ENCODE data around the gene NR1I3. TPM values are rescaled to one million over a fixed set of nuclear protein-coding genes. Genes with fewer than 3 reads are reported as not detected.
"Not testable (repeated sequence)": the region's sequence is repeated elsewhere in the genome, so short reads cannot be mapped to it uniquely, and the experiment has no call there.

NR1I3 gene, protein sequence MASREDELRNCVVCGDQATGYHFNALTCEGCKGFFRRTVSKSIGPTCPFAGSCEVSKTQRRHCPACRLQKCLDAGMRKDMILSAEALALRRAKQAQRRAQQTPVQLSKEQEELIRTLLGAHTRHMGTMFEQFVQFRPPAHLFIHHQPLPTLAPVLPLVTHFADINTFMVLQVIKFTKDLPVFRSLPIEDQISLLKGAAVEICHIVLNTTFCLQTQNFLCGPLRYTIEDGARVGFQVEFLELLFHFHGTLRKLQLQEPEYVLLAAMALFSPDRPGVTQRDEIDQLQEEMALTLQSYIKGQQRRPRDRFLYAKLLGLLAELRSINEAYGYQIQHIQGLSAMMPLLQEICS
- total RNA-seq = not detected
- long read RNA-seq = 0 reads

DNA sequence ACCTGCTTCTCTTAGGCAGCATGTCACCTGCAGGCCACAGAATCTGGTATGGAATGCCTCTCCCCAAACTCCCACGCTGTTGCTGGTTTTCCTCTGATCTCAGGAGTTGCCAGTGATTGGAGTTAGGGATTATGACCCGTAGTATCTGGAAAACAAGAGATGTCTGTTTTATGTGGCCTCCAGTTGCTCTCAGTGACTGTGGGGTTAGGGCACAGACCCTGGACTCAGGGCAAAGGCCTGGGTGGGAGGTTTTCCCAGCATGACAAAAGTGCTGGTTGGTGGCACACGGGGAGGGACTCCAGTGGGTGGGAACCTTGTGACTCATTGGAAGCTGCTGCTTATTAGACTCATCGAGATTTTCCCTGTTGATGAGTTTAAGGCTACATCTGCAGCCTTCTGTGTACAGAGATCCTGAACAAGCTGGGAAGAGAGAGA is at the start of gene NR1I3:
TSS of gene NR1I3 (minus strand) at position 165 of the 435 bp plus-strand sequence. CDS start 1,638 bp downstream, outside the sequence.
- no peak for ATAC-seq
- DNase-seq = no peak
- intact Hi-C loops (cut with DNase I) = loop anchor here in 1 of 2 donors (10.0 kb wide), 1 partner anchor 47 kb away; no protein-coding TSS in a partner anchor

DNA sequence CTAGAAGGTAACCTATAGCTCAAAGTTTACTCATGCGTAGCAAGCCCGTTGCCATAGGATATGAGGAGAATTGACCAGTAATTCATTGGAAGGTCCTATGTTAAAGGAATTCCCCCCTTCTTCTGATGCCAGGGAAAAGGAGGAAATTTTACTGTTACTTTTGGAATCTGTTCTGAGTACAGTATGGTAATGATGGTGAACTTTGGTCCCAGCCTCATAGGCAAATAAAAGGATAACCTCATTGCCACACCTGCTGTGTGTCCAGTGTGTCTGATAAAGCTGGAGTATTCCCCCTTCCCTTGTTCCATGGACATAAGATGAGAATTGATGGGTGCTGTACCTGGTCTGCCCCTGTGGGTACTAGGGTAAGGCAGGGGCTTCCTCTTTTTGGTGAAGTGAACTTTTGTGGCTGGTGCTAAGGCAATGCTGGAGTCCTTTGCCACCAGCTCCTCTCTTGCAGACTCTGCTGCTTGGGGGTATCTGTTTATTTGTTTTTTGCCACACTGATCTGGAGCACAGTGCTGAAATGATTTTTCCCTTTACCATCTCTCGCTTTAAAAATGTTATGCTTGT is 49.6 kb upstream of the NR1I3 start:
- ATAC-seq = no peak
- no peak for DNase-seq
- intact Hi-C loops (cut with DNase I) = loop anchor here in 1 of 2 donors (10.0 kb wide), 1 partner anchor 53 kb away; the partner anchor contains the start of gene NR1I3

DNA sequence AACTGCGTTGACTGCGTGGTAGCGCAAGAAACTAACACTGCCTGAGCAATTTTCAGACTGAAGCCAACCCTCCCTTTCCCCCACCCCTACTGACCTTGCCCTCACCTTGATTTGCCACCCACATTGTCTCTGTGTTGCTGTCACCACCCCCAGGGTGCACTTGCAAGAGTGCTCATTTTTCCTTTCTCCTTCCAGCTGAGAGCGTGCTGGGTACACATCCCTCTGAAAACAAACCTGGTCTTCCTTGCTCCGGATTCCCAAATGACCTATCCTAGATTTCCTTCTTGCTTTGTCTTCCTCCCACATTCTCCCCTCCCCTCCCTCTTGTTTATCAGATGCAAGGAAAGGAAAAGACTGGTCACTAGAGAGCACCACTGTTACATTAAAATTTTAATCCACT is 47.5 kb upstream of the NR1I3 start:
- ATAC-seq = no peak
- intact Hi-C loops (cut with DNase I) = loop anchor here in 1 of 2 donors (10.0 kb wide), 1 partner anchor 51 kb away; the partner anchor contains the start of gene NR1I3
- no peak for DNase-seq

DNA sequence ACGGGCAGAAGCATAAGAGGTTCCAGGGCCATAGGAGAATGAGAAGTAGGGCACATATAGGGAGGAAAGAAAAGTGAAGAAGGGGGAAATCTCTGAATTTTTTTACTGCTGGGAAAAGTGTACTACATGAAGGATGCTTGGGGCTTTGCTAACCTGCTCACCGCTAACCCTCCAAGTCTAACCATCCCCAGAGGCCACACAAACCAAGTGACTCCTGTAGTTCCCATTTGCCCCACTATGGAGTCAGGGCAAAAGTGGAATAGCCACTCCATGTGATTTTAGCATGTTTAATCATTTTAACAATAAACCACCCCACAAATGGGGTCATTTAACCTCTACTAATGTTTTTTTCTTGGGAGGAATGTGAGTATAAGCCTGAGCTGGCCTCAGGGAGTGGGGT is 47.1 kb upstream of the NR1I3 start:
- DNase-seq (no peak), ATAC-seq (no peak)
- intact Hi-C loops (cut with DNase I) = loop anchor here in 1 of 2 donors (10.0 kb wide), 1 partner anchor 50 kb away; the partner anchor contains the start of gene NR1I3

DNA sequence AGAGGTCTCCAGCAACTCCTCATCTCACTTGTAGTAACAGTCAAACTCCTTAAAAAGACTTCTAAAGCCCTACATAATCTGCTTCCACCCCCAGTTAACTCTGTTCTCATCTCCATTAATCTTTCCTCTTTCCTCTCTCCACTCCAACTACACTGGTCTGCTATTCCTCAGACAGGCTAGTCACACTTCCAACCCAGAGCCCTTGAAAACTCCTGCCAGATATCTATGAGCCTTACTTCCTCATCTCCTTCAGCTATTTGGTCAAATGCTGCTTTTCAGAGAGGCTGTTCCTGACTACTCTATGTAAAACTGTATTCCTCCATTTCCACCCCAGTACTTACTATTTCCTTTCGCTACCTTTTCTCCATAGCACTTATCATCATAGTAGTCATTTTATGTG is 45.0 kb upstream of the NR1I3 start:
- intact Hi-C loops (cut with DNase I) = loop anchor here in 1 of 2 donors (10.0 kb wide), 1 partner anchor 48 kb away; the partner anchor contains the start of gene NR1I3

DNA sequence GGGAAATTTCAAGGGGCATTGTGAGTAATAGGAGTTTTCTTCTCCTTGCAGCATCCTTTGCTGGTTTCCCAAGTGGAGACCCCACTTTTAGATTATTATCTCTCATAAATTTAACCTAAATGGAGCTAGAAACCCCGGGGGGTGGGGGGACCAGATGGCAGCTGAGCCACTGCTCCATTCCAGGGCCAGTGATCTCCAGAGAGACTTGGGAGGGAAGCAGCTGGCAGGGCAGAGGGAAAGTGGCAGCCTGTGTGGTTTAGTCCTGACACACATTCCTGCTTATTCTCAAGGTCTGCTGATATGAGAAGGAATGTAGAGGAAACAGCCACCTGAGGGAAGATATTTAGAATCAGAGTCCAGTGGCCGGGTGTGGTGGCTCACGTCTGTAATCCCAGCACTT is 36.9 kb upstream of the NR1I3 start:
- no peak for DNase-seq
- intact Hi-C loops (cut with DNase I) = no loop called here
- ATAC-seq = no peak

More for the DNA sequence above, 45.0 kb upstream of the NR1I3 start:
- ATAC-seq = no peak
- DNase-seq = no peak

DNA sequence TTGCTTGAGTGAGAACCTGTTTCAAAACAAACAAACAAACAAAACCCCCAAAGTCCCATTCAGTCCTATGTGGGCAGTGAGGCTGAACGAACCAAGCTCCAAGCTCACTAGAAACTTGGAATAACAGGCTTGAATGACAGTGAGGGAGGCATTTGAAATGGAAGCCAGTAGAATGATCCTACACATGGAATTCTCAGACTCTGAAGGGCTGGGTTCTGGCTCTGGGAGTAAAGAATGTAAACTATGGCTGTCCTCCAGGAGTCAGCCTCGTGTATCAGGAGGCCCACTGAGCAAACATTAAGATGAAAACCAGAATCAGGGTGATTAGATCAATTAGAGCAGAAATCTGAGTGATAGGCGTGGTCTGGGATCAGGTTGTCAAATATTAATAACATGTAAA is 35.4 kb upstream of the NR1I3 start:
- no peak for ATAC-seq
- intact Hi-C loops (cut with DNase I) = no loop called here
- no peak for DNase-seq

DNA sequence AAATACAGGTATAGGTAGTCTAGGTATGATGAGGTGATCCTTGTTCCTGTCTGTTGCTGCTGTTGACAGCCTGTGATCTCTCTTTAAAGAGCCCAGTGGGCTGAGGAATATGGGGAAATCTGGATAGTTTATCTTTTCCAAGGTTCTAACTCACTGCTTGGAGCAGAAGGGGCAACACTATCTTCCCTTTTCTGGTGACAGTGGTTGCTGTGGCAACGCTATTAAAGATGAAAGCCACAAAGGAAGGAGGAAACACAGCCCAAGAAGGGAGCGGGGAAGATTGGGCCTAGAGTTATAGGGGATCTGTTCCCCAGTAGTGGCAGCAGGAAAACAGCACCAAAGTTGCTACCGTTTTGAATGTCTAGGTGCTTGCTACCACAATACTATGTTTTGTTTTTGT is 29.3 kb upstream of the NR1I3 start:
- DNase-seq (no peak), ATAC-seq (no peak)
- intact Hi-C loops (cut with DNase I) = no loop called here

DNA sequence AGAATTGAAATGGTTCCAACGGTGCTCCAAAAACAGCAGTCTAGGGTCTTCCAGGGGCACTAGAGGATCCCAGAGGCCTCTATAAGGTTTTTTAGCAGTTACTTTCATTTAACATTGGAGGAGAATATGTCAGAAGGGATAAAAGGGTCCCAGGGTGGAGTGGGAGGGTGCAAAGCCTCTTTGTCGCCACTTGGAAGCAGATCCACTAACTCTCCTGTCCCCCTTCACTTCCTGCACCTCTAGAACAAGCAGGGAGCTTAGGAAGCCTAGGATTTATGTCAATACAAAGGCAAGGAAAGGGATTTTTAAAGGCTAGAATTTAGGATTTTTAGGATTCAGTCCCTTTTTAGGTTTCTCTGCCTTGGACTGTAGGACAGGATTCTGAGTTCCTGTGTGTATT is 28.8 kb upstream of the NR1I3 start:
- ATAC-seq (no peak), DNase-seq (no peak)
- intact Hi-C loops (cut with DNase I) = no loop called here

DNA sequence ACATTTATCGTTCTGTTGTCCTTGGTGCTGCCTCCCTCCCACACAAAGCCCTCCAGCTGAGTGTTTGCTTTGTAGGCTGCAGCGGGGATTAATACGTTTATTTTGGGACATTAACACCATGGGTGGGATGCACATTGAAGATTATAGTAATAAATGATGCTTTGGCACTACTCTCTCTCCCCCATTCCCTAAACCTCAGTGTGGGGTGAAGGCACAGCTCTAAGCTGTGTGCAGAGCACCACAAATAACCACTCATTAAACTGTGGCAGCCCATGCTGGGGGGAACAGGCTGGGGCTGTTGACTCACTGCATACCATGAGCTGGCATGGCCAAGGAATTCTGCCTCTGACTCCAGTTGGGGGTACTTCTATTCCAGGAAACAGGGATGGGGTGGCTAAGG is 28.2 kb upstream of the NR1I3 start:
- DNase-seq (no peak), ATAC-seq (peak in 1 of 2 donors; percentile 32)
- intact Hi-C loops (cut with DNase I) = no loop called here

DNA sequence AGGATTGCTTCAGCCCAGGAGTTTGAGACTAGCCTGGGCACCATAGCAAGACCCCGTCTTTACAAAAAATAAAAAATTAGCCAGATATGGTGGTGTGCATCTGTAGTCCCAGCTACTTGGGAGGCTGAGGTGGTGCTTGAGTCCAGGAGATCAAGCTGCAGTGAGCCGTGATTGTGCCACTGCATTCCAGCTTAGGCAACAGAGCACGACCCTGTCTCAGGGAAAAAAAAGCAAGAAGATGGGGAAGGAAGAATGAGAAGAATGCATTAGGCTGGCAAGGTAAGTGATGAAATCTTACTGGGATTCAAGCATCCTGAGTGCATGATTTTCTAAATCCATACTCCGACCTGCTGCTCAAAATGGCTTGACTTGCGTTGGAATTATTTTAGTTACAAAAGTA is 27.3 kb upstream of the NR1I3 start:
- ATAC-seq = no peak
- intact Hi-C loops (cut with DNase I) = no loop called here
- DNase-seq = no peak

DNA sequence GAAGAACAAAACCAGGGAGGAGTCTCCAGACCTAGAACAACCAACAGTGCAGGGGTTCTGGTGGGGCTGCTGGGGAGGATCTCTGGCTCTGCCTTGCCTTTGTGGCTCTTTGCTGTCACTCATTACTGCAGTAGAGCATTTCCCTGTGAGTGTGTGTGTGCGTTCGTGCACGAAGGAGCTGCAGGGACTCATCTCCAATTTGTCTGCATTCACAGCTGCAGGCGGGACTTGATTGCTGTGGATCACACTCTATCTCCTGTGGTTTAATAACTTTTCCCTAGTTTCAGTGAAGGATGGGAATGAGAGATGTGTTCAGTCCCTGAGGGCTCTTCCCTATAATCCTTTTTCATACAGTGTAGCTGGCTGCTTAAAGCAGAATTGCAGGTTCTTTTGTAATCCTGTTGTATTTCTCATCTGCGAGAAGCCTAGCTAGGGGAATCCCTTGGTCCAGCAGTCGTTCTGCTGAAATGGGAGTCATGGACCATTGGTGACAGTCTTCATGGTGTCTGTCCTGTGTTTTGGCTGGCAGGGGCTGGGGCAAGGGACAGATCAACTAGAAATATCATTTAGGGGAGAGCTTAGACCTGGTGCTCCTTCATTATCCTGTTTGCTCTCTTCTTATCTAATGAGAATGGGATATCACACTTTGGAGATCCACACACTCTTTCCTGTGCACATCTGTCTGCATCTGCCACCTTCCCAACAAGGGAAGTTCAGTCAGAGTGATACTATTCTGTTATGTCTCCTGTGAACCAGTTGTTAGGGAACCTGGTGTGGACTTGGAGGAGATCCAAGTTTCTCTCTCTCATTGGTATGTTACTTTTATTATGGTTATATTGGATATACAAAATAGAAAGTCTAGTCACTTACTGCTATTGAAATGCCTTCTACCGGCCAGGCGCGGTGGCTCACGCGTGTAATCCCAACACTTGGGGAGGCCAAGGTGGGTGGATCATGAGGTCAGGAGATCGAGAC is 23.5 kb upstream of the NR1I3 start:
- intact Hi-C loops (cut with DNase I) = no loop called here
- ATAC-seq (no peak), DNase-seq (no peak)

DNA sequence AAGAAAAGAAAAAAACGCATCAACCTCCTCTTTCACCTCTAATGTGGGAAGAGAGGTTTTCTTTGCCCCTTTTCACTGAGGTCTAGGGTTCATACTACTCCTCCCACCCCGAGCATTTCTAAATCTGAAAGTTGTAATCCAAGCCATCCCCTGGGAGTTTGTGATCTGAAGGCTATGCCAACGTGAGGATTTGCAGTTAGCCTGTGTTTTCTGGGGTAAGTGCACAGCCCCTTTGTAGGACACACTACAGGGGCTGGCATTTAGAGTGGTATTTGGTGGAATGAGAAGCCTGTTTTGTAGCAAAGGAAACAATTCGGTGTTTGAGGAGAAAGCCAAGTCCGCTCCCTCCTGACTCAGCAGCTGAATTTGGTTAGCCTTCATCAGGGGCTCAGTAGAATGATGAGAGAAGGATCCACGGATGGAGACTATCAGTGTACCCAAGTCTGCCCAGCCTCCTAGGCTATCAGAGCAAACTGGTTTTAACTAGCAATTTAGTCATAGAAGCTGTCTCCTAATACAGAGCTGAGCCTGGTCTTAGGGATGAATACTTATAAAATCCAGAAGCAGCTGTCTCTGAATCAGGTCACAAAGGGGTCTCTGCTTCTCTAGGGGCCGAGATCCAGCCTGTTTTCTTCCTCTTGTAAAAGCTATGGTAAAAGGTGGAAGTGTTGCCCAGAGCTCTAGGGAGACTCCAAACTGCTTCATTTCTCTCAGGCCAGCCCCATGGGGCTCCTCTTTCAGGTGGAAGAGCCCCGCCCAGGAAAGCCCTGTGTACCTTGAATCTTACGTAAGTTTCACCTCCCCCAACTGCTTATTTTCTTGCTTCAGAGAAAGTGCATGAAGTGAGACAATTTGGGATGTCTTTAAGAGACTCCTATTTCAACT is 22.6 kb upstream of the NR1I3 start:
- intact Hi-C loops (cut with DNase I) = no loop called here
- ATAC-seq = no peak
- DNase-seq = no peak

DNA sequence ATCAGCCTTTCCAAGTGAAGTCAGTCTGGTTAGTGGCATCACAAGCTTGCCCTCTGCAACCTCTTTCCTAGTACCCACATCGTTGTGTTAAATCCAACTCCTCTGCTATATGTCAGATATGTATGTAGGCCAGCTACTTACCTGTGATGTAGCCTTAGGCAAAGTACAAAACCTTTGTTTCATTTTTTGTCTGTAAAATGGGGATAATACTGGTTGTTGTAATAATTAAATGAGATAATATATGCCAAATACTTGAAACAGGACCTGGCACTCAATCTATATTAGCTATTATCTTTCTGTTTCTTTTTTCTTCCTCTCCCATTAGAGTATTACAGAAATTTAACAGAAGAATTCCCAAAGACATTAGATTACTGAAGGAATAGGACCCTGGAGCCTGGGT is 21.8 kb upstream of the NR1I3 start:
- intact Hi-C loops (cut with DNase I) = no loop called here
- ATAC-seq (no peak), DNase-seq (no peak)

DNA sequence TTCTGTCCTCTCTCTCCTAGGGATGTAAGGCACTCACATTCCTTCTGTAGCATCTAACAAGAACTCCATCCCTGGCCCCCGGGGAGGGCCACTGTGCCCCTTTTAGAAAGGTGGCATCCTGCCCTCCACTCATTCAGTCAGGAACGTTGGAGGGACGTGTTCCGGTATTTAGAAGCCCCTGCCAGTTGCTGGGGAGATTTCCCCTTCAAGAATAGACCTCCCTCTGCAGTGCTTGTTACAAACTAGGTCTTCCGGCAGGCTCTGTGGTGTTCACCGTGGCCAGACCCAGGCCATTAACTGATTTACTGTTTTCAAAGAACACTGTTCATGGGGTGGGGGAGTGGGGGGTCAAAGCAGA is 21.3 kb upstream of the NR1I3 start:
- ATAC-seq (no peak), DNase-seq (no peak)
- intact Hi-C loops (cut with DNase I) = no loop called here

DNA sequence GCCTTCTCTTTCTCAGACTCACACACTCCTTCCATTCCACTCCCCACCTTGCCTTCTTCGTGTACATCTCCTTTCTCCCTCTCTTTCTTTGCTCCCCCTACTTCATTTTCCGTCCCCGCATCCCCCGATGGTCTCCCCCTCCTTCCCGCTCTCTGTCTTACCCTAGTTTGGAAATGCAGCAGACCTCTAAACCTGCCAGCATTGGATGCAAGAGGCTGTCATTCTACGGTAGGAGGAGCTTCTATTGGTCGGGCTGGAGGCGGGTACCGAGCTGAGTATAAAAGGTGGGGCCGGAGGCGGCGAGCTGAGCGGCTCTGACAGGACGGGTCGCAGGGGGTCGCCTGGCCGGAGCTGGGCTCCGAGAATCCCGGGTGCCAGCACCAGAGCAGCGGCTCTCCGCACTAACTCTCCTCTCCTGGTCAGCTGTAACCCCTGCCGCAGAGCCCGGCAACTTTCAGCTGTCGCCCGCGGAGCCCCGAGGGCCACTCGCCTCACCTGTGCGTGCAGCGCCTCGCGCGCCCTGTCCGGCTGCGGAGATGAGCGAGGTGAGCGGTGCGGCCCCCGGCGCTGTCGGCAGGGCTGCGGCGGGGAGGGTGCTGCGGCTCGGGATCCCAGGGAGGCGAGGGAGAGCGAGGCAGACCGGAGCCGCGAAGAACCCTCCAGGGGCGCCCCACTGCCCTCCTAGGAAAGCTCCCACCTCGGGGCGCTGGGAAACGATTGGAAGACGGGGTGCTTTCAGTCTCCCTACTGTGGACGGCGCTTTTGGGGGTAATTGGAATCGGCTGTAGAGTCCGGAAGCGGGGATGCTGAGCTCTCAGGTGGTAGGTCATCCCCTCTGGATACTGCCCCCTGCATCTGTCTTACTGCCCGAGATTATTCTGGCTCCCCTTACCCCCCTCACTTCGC is 20.7 kb upstream of the NR1I3 start, which contains the start of gene PCP4L1:
TSS of gene PCP4L1 (plus strand) at position 307 of the 906 bp plus-strand sequence. CDS start at position 537, 230 bp downstream.
- intact Hi-C loops (cut with DNase I) = no loop called here
- DNase-seq = peak; percentile 40
- ATAC-seq = peak; percentile 86 to 94

DNA sequence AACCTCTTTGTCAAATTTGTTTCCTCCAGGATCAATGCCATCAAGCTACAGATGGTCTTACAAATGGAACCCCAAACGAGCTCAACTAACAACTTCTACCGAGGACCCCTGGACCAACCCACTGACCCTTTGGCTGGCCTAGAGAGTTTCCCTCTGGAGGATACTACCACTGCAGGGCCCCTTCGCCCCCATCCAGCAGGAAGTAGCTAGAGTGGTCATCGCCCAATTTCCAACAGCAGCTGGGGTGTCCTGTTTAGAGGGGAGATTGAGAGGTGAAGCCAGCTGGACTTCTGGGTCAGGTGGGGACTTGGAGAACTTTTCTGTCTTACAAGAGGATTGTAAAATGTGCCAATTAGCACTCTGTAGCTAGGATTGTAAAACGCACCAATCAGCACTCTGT is 19.1 kb upstream of the NR1I3 start:
- intact Hi-C loops (cut with DNase I); DNase-seq; ATAC-seq: not testable (repeated sequence)

Measured in left cardiac atrium (tissue), 4 donors.